CD1c-positive myeloid dendritic cell (primary cell): Measurements from ENCODE around the gene CDIPT.
"Not testable (repeated sequence)": the region's sequence is repeated elsewhere in the genome, so short reads cannot be mapped to it uniquely, and the experiment has no call there.

ENCODE experiments used
- DNase-seq: peaks from one replicate; pipeline ENCODE4 v3.0.0-alpha.2; 2016; ENCODE audit errors: extremely low spot score

Gene CDIPT, protein sequence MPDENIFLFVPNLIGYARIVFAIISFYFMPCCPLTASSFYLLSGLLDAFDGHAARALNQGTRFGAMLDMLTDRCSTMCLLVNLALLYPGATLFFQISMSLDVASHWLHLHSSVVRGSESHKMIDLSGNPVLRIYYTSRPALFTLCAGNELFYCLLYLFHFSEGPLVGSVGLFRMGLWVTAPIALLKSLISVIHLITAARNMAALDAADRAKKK

DNA sequence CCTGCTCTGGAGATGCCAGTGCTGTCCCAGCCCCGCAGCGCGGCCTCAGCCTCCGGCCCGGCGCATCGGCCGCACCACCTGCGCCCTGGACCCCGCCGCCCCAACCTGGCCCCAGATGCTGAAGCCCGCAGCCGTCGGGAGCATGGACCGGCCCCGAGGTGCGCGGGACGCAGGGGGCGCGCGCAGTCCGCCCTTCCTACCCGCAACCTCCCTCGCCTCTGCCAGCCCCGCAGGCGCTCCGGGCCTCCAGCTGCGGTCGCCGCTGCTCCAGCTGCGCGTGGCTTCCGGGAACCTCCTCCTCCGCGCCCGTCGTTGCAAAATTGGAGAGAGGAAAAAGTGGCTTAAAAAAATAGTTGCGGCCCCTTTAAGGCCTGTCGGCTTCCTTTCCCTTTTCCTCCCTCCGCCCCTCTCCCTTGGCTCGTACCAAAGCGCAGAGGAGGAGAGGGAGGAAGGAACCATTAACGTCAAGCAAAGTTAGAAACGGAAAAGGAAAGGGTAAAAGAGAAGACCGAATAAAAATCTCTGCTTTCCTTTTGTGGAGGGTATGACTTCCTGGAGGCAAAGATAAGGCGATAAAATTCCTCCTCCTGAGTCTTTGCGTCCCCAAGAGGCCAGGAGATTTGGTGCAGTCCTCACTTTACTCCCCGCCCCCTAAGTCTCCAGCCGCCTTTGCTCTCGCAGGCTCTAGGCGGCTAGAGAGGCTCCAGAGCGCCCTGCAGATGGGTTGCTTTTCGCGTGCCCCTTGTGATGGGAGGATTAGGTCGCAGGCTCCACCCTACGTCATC lies at the start of gene CDIPT:
Gene CDIPT (minus strand): TSS at position 343 of the 785 bp plus-strand sequence. CDS start 369 bp downstream, outside the sequence.
- DNase-seq, result peak; percentile 97

DNA sequence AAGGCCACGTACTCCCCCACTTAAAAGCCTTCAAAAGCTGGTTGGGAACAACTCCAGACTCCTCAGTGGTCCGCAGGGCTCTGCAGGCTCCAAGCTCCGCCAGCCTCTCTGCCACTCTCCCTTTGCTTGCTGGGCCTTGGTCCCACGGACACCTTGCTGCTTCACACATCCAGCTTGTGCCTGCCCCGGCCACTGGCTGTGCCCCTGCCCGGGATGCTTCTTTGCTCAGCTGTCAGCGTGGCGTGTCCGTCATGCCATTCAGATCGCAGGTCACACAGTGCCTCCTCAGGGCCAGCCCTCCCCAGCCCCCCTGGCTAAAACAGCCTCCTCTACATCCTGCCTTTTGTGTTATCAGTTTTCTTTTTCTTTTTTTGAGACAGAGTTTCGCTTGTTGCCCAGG lies 49.1 kb upstream of the CDIPT start:
- no peak for DNase-seq

DNA sequence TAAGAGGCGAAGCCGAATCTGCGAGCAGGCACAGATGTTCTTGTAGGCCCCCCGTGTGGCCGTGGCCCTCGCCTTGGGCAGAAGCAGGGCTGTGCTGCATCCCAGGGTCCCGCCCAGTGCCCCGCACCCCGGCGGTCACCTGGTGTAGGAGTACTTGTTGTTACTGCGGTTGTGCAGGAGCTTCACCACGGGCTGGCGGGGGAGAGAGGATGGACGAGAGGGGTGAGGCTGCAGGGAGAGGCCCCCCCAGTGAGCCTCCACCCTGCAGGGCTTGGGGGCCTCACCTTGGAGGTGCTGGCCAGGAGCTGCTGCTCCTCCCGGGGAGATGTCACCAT lies 48.6 kb upstream of the CDIPT start:
- DNase-seq, result no peak

DNA sequence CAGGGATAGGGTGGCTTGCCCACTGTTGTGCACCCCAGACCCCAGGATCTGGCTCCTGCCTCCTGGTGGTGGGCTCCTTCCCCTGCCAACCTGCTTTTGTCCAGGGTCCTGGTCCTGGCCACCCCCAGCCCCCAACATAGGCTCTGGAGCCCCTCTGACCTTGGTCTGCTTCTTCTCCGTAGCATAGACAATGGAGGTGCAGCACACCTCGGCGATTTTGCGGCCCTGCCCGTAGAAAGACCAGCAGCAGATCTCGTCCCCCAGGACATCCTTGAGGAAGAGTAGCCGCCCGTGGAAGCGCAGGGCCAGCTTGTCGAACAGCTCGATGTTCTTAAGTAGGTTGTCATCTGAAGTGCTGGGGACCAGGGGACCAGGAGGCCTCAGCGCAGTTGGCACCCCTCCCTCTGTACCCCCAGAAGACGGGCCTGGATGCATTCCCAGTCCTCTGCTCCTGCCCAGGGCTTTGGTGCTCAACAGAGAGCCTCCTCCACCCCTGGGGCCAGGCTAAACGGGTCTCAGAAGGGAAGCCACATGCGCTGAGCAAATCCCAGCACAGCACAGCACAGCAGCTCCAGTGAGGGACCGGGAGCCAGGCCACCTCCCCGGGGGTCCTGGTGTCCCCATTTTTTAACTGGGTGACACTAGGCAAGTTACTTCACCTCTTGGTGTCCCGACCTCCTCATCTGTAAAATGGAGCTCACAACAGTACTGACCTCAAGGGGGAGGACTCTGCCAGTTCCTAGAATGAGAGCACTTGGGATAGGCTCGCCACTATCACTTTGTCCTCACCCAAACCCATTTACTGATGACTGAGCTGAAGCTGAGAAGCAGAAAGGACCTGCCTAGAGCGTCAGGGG lies 48.0 kb upstream of the CDIPT start:
- DNase-seq, result no peak

DNA sequence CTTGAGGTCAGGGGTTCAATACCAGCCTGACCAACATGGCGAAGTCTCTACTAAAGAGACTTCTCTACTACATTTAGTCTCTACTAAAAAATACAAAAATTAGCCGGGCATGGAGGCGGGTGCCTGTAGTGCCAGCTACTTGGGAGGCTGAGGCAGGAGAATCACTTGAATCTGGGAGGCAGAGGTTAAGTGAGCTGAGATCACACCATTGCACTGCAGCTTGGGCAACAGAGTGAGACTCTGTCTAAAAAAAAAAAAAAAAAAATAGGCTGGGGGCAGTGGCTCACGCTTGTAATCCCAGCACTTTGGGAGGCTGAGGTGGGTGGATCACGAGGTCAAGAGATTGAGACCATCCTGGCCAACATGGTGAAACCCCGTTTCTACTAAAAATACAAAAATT lies 46.8 kb upstream of the CDIPT start:
- not testable (repeated sequence) for DNase-seq

DNA sequence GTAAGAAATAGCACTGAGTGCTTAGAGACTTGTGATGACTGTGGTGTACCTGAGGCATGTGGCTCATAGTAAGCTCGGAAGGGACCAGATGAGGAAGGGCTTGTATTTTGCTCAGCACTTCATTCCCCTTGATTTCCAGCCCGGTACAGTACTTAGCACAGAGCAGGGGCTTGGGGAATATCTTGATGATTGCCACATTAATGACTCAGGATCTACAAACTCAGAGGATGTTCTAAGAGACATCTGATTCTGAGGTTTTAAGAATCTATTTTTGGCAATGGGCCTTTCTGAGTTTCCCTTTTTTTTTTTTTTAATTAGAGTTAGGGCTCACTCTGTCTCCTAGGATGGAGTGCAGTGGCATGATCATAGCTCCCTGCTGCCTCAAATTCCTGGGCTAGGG lies 46.4 kb upstream of the CDIPT start:
- DNase-seq, result peak; percentile 37

DNA sequence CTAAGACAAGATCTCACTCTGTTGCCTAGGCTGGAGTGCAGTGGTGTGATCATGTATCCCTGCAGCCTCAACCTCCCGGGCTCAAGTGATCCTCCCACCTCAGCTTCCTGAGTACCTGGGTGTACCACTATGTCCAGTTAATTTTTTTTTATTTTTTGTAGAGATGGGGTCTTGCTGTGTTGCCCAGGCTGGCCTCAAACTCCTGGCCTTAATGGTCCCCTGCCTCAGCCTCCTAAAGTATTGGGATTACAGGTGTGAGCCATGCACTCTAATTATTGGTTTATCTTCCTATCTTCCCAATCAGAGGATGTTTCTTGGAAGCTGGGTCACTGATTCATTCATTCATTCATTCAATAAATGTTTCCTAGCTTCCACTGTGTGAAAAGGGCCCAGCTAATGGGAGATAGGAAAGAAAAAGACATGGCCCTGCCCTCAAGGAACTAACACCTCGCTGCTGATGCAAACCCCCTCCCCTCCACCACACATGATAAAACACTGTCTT lies 45.7 kb upstream of the CDIPT start:
- DNase-seq, result no peak

DNA sequence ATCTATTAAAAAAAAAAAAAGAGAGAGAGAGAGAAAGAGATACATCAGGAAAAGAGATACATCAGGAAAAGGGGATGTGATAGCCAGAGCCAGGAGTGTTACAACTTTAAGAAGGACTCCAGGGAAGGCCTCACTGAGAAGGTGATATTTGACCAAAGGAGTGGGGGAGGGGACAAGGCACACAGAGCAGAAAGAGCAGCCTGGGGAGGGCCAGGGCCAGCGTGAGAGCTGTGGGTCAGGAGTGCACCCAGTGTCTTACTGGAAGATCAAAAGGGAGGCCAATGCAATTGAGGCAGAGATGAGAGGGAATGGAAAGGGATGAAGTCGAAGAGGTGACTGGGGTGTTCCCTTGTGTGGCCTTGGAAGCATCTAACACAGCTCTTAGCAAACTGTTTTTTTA lies 44.9 kb upstream of the CDIPT start:
- DNase-seq, result no peak

DNA sequence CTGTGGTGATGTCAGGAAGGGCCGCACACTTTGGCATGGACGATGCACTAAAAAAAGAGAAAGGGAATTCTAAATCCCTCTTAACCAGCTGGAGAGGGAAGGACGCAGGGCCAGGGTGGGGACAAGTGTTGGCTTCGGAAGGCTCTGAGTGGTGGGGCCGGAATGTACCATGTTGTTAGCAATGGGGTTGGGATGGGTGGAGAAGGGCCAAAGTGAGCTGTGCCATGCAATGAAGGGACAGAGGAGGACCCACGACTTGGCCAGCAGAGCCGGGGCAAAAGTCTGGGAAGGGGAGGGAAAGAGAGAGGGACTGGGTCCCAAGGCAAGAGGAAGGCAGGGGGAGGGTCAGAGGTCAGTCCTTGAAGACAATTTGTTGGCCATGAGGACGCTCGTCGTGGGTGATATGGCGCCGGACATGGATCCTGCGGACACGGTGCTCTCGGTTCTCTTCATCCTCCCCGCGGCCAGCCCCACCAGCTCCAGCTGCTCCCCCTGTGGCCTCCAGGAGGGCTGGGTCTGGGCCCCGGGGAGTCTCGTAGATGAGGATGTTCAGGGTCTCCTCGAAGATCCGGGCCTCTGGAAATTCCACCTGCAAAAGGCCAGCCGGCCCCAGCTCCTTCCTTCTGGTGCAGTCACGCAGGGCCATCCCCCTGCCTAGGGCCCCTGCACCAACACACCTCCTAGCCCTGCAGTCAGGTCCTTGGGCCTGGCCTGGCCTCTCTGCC lies 43.7 kb upstream of the CDIPT start:
- DNase-seq, result no peak

DNA sequence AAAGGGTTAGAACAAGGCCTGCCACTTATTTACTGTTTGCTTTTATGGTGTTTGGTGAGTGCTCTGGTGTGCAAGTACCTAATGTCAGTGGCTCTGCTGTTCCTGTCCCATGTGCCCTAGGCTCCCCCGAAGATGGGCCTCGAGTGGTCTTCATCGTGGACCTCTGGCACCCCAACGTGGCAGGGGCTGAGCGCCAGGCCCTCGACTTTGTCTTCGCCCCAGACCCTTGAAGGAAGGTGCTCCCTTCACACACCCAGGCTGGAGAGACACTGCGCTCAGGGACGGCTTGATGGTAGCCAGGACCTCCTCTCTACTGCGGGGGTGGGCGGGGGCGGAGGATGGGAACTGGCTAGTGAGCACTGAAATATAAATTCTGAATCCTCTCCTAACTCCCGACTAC lies 42.6 kb upstream of the CDIPT start:
- DNase-seq, result no peak

DNA sequence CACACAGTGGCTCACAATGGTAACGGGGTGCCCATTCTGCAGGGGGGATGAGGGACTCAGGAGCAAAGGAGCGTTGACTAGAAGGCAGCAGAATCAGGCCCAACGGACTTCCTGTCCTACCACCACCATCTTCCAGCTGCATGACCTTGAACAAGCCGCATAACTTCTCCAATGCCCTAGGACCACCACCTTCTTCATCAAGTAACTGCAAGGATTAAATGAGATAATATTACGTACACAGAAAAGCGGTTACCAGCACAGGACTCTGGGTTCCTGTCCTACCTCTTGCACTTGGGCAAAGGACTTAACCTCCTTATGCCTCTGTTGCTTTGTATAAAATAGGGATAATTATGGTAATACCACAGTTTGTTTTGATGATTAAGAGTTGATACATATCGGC lies 41.9 kb upstream of the CDIPT start:
- no peak for DNase-seq

DNA sequence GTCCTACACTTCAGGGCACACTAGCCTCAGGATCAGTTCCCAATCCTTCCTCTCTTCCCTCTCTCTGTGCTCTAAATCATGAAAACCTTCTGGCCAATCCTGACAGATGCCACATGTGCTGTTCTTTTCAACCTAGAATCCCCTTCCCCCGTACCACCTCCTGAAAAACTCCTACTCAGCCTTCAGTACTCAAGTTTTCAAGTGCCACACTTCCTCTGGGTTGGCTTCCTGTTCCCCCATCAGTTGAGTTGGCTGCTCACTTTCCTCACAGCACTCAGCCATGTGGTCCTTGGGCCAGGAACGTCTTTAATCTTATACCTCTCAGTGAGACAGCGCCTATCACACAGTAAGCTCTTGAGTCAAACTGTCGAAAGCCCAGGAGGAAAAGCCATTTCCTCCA lies 40.6 kb upstream of the CDIPT start:
- no peak for DNase-seq

DNA sequence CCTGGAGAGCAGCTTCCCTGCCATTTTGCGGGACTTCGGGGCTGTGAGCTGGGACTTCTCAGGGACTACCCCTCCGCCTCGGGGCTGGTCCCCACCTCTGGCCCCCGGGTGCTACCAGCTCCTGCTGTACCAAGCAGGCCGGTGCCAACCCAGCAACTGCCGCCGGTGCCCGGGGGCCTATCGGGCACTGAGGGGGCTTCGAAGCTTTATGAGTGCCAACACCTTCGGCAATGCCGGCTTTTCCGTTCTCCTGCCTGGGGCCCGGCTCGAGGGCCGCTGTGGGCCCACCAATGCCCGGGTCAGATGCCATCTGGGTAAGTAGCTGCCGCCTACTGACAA lies 38.5 kb upstream of the CDIPT start:
- DNase-seq, result no peak

DNA sequence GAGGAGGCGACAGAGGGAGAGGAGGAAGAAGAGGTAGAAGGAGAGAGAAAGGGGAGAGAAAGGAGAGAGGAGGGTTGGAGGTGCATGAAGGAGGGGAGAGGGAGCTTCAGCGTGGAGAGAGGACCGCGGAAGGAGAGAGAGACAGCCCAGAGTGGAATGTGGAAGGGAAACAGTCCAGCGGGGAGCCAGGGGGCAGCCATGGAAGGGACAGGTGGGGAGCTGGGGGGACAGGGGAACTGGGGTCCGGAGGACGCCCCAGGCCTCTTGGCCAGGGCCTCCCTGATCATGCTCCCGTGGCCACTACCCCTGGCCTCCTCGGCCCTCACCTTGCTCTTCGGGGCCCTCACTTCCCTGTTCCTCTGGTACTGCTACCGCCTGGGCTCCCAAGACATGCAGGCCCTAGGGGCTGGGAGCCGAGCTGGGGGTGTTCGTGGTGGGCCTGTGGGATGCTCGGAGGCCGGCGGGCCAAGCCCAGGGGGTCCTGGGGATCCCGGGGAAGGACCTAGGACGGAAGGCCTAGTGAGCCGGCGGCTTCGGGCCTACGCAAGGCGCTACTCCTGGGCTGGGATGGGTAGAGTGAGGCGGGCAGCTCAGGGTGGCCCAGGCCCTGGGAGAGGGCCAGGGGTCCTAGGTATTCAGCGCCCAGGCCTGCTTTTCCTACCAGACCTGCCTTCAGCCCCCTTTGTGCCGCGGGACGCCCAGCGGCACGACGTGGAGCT lies 38.0 kb upstream of the CDIPT start:
- DNase-seq, result no peak

DNA sequence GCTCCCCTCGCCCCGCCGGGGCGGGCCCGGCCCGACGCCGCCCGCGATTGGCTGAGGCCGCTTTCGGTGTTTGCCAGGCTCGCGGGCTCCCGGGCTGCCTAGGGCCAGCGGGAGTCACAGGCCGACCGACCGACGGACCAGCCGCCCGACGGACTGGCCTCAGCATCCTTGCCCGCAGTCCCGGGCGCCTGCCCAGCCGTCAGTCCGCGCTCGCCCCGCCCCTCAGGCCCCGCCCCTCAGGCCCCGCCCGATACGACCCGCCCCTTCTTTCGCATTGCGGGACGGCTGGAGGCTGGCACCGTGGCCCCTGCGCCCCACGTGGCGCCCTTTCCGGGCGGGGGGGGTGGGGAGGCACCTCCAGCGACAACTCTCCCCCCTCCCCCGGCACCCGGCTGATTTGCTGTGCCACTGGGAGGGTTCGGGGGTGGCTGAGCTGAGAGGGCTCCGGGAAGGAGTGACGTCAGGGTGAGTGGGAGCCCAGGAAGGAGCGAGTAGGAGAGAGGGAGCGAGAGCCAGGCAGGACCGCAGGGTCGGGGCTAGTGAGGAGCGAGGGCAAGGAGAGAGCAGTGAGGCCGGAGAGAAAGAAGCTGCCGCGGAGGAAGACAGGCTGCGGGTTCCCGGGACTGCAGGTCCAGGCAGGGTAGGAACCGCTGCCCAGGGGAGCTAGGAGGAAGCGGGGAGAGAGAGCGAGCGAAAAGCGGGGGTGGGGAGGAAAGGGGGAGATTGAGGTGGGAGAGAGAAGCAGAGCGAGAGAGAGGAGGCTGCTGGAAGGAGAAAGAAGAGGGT lies 37.3 kb upstream of the CDIPT start, which contains the start of gene ASPHD1:
Gene ASPHD1 (plus strand): TSS at position 387 of the 786 bp plus-strand sequence. CDS start 484 bp downstream, outside the sequence.
- DNase-seq, result peak; percentile 68

DNA sequence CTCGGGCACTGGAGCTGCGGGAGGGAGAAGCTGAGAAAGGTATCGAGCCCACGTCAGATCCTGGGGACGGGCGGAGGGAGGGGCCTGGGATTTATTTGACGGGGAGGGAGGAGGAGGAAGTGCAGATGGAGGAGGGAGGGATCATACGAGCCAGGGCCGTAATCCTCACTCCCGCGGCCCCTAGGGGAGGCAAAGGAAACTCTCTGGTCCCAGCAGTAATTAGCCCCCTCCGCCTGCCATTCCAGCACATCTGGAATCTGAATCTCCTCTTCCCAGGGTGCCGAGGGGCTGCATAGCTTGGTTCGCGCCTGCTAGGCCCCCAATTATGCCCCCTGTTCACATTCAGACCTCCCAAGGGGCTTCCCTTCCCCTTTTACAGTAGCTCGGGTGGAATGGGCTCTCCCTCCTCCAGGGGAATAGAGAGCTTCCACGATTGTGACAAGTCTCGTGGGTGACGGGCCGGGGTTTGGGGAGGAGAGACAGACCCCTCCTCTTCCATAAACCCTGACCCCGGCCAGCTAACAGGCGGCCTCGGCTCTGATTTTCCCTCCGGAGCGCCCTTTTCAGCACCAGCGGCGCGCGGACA lies 36.6 kb upstream of the CDIPT start, which contains the start of gene SEZ6L2:
Gene SEZ6L2 (minus strand): TSS at position 35 of the 586 bp plus-strand sequence. CDS start 531 bp downstream, outside the sequence.
- peak; percentile 84 for DNase-seq

DNA sequence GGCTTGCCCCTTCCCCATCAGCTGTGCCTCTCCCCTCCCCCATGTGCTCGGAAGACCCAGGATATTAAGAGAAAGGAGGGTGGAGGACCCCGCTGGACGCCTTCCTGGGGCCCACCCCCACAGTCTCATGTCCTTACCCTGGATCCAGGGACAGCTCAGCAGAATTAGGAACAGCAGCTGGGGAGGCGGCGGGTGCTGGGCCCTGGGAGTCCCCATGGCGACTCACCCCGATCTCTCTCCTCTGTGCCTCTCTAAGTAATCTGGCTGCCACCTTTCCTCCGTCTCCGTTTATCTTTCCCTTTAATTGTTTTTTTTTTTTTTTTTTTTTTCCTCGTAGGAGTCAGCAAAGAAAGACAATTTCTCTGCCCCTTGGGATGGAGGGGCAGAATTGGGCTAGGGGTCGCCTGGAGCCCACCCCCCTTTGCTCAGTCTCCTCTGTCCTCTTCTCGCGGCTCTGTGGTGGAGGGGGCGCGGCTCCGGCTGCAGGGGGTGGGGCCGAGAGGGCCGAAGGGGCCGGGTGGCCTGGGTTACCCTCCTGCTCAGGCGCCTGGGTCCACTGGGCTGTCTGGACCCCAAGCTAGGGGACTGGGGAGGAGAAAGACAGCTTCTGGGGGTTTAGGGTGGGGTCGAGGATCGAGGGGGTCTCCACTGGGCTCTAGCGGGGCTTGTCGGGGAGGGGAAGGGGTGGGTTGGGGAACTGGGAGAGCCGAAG lies 35.9 kb upstream of the CDIPT start:
- DNase-seq, result no peak

DNA sequence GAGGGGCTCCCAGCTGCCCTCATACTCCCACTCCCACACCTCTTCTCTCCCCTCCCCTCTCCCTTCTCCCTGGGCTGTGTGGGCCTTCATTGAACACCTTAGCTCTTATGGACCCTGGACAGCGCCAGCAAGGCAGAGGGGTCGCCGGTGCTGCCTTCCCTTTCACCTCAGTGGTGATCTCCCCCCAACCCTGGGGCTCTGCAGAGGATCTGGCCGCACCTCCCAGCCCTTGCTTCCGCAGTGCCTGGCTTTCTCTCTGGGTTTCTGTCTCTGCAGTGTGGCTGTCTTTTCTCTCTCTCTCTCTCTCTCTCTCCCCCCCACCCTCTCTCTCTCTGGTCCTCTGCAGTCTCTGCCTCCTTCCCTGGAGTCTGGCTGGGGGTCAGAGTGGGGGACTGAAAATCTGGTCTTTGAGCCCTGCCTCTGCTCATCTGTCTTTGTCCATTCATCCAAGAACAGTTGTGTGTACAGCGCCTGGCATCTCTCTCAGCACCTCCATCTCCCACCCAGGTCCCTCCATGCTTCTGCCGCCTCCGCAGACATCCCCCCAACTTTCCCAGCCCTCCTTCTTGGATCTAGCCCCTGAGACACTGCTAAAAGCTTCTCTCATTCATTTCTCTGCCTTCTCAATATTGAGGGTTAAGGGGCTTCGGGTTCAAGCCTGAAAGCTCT lies 35.2 kb upstream of the CDIPT start:
- no peak for DNase-seq

DNA sequence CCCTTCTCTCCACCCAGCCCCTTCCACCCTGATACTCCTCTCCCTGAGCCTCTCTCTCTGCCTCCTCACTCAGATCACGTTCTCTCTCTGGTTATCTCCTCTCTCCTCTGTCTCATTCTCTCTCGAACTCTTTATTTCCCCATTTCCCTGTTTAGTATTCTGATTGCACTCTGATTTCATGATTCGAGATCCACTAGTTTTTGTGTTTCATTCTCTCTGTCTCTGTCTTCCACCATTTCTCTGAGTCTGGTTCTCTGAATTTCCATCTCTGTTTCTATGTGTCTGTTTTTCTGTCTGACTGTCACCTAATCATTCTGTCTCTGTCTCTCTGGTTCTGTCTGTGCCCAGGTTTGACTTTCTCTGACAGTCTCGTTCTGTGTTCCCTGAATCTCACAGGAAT lies 34.3 kb upstream of the CDIPT start:
- no peak for DNase-seq
